CD4-positive, alpha-beta T cell treated with Interleukin-6 at 100 ng/mL for 8 hours (primary cell): ENCODE measurements around the gene KCNIP3.
"Not testable (repeated sequence)": the region's sequence is repeated elsewhere in the genome, so short reads cannot be mapped to it uniquely, and the experiment has no call there.

Experiments used
- DNase-seq: peaks from one replicate; pipeline ENCODE4 v3.0.0-alpha.2; 2020; ENCODE audit warnings: mixed read lengths, low spot score

The KCNIP3 gene

DNA sequence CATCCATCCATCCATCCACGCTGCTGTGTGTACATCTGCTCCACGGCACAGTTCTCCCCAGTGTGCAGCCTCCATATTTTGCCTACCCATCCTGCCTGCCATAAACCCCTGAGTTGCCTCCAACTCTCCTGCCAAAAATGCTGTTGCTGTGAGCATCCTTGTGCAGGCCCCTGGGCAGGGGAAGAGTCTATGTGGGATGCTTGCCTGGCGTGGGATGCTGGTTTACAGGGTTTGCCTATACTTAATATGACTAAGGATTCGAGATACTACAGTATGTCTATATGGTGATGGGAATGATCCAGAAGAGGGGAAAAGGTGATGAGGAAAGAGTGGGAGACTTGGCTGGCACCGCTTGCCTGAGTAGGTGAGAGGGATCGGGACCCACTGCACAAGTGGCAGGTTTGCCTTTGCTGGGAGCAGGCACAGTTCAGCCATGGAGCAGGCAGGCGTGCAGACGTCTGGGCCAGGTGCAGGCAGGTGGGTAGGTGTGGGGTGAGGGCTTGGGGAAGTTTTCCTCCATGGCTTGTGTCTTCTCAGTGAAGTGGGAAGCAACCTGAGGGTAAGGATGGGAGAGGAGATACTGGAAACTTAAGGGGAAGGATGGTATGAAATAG lies 75.2 kb downstream of the KCNIP3 start:
- no peak for DNase-seq

- DNase-seq = no peak
Observed at GRCh38 chr2:95372845-95373244, 75.7 kb downstream of the KCNIP3 start.

- DNase-seq = no peak
Observed at GRCh38 chr2:95374029-95374428, 76.9 kb downstream of the KCNIP3 start.

DNA sequence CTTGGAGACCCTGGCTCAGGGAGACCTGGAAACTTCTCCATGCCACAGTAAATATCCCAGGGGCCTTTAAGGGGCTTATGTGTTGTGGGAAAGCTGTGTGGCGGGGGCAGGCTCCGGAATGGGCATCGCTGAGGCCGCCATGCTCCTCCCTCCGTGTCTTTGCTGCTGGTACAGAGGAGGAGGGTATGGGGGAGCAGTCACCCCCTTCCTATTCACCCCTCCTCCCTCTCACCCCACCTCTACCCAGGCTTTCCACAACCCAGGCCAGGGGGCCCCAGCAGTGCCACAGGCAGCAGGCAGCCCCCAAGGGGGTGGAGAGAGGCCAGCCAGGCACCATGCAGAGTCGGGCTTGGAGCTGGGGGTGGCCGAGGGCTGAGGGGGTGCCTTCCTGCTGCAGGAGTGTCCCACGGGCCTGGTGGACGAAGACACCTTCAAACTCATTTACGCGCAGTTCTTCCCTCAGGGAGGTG lies 77.3 kb downstream of the KCNIP3 start:
- DNase-seq = no peak

GRCh38 chr2:95374921-95375471 lies 77.8 kb downstream of the KCNIP3 start:
- DNase-seq = no peak

DNA sequence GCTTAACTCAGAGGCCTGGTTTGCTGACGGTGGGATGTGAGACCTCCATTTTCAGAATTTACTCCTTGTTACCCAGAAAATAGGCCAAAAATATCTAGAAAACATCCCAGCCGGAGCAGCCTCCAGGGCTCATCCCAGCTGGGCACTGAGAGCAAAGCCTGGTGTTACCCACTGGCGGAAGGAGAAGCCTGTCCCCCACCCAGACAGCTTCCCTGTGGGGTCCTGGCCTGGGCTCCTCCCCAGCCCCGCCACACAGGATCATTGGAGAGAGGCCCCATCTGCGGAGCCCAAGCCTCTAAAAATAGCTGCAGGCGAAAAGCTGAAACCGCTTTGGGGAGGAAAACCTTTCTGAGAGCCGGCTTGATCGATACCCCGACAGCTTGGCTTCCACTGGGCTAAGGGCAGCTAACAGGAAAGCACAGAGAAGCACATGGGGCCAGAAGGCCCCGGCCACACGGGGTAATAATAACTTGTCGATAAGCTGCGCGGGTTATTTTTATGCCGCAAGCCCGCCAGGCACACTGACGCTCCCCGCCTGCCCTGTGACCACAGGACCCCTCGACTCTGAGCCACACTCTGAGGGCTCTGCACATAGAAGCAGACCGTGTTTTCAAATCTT lies 78.5 kb downstream of the KCNIP3 start:
- DNase-seq = no peak

DNA sequence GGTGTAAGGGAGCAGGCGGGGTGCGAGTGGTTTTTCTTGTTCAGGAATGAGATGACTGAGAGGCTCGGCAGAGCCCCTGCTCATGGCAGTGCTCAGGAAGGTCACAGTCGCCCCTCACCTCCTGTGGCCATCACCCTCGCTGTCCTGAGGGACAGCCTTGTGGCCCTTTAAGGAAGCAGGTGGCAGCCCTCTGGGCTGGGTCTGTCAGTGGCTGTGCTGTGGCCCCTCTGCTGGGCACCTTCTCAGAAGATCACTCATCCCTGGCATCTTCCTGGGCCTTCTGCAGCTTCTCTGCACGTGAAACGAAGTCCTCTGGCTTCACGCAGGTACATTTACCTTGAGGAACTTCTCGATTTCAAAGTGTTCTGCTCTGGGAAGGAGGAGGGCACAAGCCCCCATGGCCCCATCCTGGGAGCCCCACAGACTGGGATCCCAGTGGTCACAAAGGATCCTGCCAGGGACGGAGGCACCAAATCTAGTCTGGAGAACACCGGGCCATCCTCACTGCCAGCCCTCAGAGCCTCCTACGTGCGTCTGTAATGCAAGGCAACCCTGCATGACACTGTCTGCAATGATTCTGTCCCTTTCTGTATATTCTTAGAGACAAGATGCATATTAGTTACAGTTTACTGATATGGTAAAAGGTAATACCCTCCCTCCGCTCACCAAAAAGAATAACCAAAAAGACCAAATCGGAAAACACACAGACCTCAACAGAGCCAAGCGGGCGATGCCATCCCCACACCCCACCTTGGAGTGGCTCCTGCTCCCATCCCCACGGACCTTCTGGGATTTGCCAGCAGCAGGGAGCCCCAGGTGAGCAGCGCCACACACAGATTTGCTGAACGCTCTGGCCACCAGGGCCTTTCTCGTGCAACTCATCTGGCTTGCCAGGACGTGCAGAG lies 79.4 kb downstream of the KCNIP3 start:
- no peak for DNase-seq

DNA sequence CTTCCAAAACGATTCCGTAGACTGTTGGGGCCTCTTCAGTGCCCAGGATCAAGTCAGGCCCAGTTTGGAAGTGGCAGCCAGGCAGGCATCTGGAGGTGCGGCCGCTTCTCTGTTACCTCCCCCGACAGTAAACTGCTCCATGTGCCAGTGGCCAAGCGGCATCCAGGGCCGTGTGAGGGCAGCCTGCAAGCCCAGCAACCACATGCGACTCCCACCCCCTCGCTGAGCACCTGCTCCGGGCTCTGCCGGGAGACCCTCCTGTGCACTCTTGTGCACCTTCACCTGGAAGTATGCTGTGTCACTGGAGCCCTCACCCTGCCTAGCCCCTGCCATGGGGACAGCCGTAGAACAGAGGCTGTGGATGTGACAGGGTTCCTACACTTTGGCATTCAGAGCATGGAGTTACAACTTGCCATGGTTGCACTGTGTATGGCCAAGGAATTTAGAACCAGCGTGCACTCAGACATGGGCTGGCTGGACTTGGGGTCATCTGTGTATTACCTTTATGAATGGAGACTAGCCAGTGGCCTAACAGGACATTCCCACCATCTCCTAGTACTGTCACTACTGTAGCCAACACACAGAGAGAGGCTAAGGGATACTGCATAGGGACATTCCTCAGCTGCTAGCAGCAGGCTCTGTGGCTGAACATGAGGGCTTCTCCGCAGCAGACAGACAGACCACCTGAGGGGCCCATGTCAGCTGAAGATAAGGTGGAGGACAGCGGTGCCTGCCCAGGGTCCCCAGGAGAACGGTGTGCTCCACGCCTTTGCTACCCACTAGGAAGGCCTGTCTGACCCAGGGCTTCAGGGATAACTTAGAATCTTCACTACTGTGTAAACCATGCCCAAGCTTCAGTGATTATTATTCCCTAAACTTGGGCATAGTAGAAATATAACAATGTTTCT lies 80.3 kb downstream of the KCNIP3 start:
- no peak for DNase-seq

DNA sequence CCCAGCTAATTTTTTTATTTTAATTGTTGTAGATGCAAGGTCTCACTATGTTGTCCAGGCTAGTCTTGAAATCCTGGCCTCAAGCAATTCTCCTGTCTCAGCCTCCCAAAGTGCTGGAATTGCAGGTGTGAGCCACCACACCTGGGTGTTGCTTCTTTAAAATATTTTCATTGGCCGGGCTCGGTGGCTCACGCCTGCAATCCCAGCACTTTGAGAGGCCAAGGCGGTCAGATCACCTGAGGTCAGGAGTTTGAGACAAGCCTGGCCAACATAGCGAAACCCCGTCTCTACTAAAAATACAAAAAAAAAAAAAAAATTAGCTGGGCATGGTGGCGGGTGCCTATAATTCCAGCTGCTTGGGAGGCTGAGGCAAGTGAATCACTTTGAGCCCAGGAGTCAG lies 81.1 kb downstream of the KCNIP3 start:
- not testable (repeated sequence) for DNase-seq

GRCh38 chr2:95379371-95379831 lies 82.3 kb downstream of the KCNIP3 start:
- no peak for DNase-seq

DNA sequence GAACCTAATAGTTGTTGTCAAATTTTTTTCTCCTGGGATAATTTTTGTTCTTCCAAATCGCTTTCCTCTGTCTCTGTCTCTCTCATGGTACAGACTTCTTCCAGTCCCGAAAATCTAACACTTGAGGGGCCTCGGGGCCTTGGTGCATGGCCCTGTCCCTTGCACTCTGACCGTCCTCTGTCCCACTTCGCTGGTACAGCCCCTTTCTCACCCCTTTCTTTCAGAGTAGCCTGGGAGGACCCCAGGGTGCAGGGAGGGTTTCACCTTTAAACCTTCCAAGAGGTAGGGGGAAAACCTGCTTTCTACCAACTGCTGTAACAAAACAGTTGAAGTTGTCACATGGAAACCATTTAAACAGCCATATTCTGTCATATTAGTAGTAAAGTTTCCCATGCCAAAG lies 83.1 kb downstream of the KCNIP3 start:
- DNase-seq = no peak

- DNase-seq = no peak
Observed at GRCh38 chr2:95380731-95381130, 83.6 kb downstream of the KCNIP3 start.

DNA sequence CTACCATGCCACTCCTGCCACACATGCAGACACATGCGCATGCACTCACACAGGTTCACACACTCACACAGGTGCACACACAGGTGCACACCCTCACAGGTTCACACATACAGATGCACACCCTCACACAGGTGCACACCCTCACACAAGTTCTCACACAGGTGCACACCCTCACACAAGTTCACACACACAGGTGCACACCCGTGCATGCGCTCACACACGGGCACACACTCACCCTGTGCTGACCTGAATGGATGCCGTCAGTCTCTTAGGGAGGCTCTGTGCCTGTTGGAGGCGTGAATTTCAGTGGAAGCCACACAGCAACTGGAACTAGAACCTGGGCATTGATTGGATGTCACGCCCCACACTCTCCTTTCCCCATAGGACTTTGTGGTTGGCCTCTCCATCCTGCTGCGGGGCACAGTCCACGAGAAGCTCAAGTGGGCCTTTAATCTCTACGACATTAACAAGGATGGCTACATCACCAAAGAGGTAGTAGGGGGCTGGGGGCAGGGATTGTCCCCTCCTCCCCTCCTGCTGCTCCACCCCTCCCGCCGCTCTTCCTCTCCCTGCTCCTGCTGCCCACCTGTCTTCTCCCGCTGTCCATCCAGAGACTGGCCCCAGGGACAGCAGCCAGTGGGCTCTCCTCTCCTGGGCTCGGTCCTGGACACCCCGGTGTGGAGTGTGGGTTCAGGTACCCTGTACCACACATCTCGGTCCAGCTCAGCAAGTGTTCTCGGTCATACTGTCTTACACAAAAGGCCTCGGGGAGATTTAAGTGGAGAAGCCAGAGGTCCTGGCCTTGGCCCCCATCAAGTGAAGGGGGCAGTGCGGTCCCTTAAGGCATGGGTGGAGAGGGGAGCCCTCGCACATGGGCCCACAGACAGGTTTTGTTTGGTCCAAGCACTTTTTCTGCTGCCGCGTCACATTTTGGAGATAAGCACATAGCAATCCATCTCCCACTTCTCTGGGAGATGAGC lies 84.4 kb downstream of the KCNIP3 start:
- no peak for DNase-seq

GRCh38 chr2:95382192-95382591 lies 85.0 kb downstream of the KCNIP3 start:
- no peak for DNase-seq

- DNase-seq = no peak
Observed at GRCh38 chr2:95382686-95383634, 85.8 kb downstream of the KCNIP3 start.

DNA sequence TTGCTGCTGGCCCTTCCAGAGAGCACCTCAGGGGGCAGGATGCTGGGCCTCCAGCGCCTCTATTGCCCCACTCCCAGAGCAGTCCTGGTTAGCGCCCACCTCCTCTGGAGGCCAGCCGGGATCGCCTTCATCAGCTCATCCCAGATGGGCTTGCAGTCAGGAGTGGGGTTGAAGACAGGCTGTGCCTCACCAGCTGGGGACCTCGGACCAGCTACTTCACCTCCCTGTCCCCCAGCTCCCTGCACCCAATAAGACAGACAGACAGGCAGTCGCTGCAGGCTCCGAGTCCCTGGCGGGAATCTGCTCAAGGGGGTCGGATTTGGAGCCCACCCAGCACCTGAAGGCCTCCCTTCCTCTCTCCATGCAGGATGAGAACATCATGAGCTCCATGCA lies 86.5 kb downstream of the KCNIP3 start:
- DNase-seq = no peak

DNA sequence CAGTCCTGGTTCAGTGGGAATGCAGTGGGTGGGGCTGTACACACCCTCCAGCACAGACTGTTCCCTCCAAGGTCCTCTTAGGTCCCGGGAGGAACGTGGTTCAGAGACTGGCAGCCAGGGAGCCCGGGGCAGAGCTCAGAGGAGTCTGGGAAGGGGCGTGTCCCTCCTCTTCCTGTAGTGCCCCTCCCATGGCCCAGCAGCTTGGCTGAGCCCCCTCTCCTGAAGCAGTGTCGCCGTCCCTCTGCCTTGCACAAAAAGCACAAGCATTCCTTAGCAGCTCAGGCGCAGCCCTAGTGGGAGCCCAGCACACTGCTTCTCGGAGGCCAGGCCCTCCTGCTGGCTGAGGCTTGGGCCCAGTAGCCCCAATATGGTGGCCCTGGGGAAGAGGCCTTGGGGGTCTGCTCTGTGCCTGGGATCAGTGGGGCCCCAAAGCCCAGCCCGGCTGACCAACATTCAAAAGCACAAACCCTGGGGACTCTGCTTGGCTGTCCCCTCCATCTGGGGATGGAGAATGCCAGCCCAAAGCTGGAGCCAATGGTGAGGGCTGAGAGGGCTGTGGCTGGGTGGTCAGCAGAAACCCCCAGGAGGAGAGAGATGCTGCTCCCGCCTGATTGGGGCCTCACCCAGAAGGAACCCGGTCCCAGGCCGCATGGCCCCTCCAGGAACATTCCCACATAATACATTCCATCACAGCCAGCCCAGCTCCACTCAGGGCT lies 87.9 kb downstream of the KCNIP3 start:
- DNase-seq = no peak

DNA sequence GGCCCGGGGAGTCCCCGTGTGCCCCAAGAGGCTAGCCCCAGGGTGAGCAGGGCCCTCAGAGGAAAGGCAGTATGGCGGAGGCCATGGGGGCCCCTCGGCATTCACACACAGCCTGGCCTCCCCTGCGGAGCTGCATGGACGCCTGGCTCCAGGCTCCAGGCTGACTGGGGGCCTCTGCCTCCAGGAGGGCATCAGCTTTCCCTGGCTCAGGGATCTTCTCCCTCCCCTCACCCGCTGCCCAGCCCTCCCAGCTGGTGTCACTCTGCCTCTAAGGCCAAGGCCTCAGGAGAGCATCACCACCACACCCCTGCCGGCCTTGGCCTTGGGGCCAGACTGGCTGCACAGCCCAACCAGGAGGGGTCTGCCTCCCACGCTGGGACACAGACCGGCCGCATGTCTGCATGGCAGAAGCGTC lies 88.4 kb downstream of the KCNIP3 start:
- no peak for DNase-seq
